ENCODE measurements around the gene ISCU. TPM values are rescaled to one million over a fixed set of nuclear protein-coding genes. Genes with fewer than 3 reads are reported as not detected.
"Not testable (repeated sequence)": the region's sequence is repeated elsewhere in the genome, so short reads cannot be mapped to it uniquely, and the experiment has no call there.

Gene ISCU
- polyA plus RNA-seq, 1 donor (not counting 4 experiments of a cell fraction or from before 2014, with no cell fraction given), result 106 TPM

- H3K4me3 ChIP-seq (ENCODE audit: control insufficient read depth in 2 of 3, extremely low read depth in 1 of 3, insufficient read depth in 2 of 3, low read depth in 1 of 3, low read length in 3 of 3), result no peak overlapping the region
- dilution Hi-C loops (cut with MboI; ENCODE audit: extremely low pct_ligation_motif_present, low sequenced_read_pairs), result no loop called here
- no peak overlapping the region for H3K9ac ChIP-seq (ENCODE audit: control insufficient read depth, extremely low read depth, insufficient read depth, low read length)
- H3K27ac ChIP-seq (ENCODE audit: control insufficient read depth, insufficient read depth, low read length), result no peak overlapping the region
- H3K27me3 ChIP-seq (ENCODE audit: control insufficient read depth, extremely low read depth, insufficient read depth, low read length), result no peaks in the 10 kb centered on the region
- H3K36me3 ChIP-seq (ENCODE audit: control insufficient read depth in 2 of 2, extremely low read depth in 1 of 2, insufficient read depth in 2 of 2, low read length in 2 of 2), result peaks cover 6 to 16% of the 10 kb centered on the region in 2 experiments
- H3K79me2 ChIP-seq (ENCODE audit: control insufficient read depth, insufficient read depth, low read length), result peaks cover 94% of the 10 kb centered on the region
- FAIRE-seq (no peak), DNase-seq (ENCODE audit: low read depth, low spot score) (no peak)
- no peak overlapping the region for H3K4me2 ChIP-seq (ENCODE audit: control insufficient read depth, extremely low read depth, insufficient read depth, low read depth, low read length)
- H2AFZ ChIP-seq (ENCODE audit: control insufficient read depth, low read length), result no peak overlapping the region
- H3K4me1 ChIP-seq (ENCODE audit: control insufficient read depth, extremely low read depth, insufficient read depth, low read length), result peaks cover 3% of the 10 kb centered on the region
- H3K9me1 ChIP-seq (ENCODE audit: control insufficient read depth, extremely low read depth, insufficient read depth, low read length), result peaks cover 4% of the 10 kb centered on the region
- H3K9me3 ChIP-seq (ENCODE audit: control insufficient read depth, low read depth, low read length), result no peaks in the 10 kb centered on the region
- no peak for TF ChIP-seq CTCF (optimal IDR thresholded peaks at IDR 0.05 in 1 of 3, IDR thresholded peaks at IDR 0.05 in 1 of 3, conservative IDR thresholded peaks at IDR 0.05 in 1 of 3; ENCODE audit: extremely low read depth in 1 of 3, insufficient read depth in 2 of 3, low read length in 3 of 3)
- no peak for TF ChIP-seq EZH2 (IDR thresholded peaks at IDR 0.05; ENCODE audit: low read length)
- H4K20me1 ChIP-seq (ENCODE audit: control insufficient read depth, extremely low read depth, insufficient read depth, low read length), result peaks cover 14% of the 10 kb centered on the region
Measured at GRCh38 chr12:108553799-108554198, 8.6 kb upstream of the ISCU start.

- H3K9me3 ChIP-seq (ENCODE audit: control insufficient read depth, low read depth, low read length); H3K4me2 ChIP-seq (ENCODE audit: control insufficient read depth, extremely low read depth, insufficient read depth, low read depth, low read length); H2AFZ ChIP-seq (ENCODE audit: control insufficient read depth, low read length); H3K9me1 ChIP-seq (ENCODE audit: control insufficient read depth, extremely low read depth, insufficient read depth, low read length); H3K27me3 ChIP-seq (ENCODE audit: control insufficient read depth, extremely low read depth, insufficient read depth, low read length); H3K9ac ChIP-seq (ENCODE audit: control insufficient read depth, extremely low read depth, insufficient read depth, low read length); H3K4me3 ChIP-seq (ENCODE audit: control insufficient read depth in 2 of 3, extremely low read depth in 1 of 3, insufficient read depth in 2 of 3, low read depth in 1 of 3, low read length in 3 of 3); DNase-seq (ENCODE audit: low read depth, low spot score); FAIRE-seq; H3K27ac ChIP-seq (ENCODE audit: control insufficient read depth, insufficient read depth, low read length); dilution Hi-C loops (cut with MboI; ENCODE audit: extremely low pct_ligation_motif_present, low sequenced_read_pairs): not testable (repeated sequence)
- Histone ChIP-seq H3K36me3 (ENCODE audit: control insufficient read depth in 2 of 2, extremely low read depth in 1 of 2, insufficient read depth in 2 of 2, low read length in 2 of 2) (peaks cover 5 to 11% of the 10 kb centered on the region in 2 experiments), H4K20me1 (ENCODE audit: control insufficient read depth, extremely low read depth, insufficient read depth, low read length) (peaks cover 14% of the 10 kb centered on the region), H3K4me1 (ENCODE audit: control insufficient read depth, extremely low read depth, insufficient read depth, low read length) (peaks cover 13% of the 10 kb centered on the region), H3K79me2 (ENCODE audit: control insufficient read depth, insufficient read depth, low read length) (peaks cover 95% of the 10 kb centered on the region)
Measured at GRCh38 chr12:108555383-108555782, 7.0 kb upstream of the ISCU start.

- H4K20me1 ChIP-seq (ENCODE audit: control insufficient read depth, extremely low read depth, insufficient read depth, low read length), result peaks cover 5% of the 10 kb centered on the region
- peaks cover 74% of the 10 kb centered on the region for H3K79me2 ChIP-seq (ENCODE audit: control insufficient read depth, insufficient read depth, low read length)
- no peak overlapping the region for H2AFZ ChIP-seq (ENCODE audit: control insufficient read depth, low read length)
- H3K4me3 ChIP-seq (ENCODE audit: control insufficient read depth in 2 of 3, extremely low read depth in 1 of 3, insufficient read depth in 2 of 3, low read depth in 1 of 3, low read length in 3 of 3), result no peak overlapping the region
- H3K9me3 ChIP-seq (ENCODE audit: control insufficient read depth, low read depth, low read length), result no peaks in the 10 kb centered on the region
- peaks cover 21% of the 10 kb centered on the region for H3K4me1 ChIP-seq (ENCODE audit: control insufficient read depth, extremely low read depth, insufficient read depth, low read length)
- H3K4me2 ChIP-seq (ENCODE audit: control insufficient read depth, extremely low read depth, insufficient read depth, low read depth, low read length), result peak overlapping the region; percentile 98
- FAIRE-seq, result no peak
- H3K27ac ChIP-seq (ENCODE audit: control insufficient read depth, insufficient read depth, low read length), result no peak overlapping the region
- dilution Hi-C loops (cut with MboI; ENCODE audit: extremely low pct_ligation_motif_present, low sequenced_read_pairs), result no loop called here
- no peak overlapping the region for H3K9ac ChIP-seq (ENCODE audit: control insufficient read depth, extremely low read depth, insufficient read depth, low read length)
- TF ChIP-seq CTCF (optimal IDR thresholded peaks at IDR 0.05 in 1 of 3, IDR thresholded peaks at IDR 0.05 in 1 of 3, conservative IDR thresholded peaks at IDR 0.05 in 1 of 3; ENCODE audit: extremely low read depth in 1 of 3, insufficient read depth in 2 of 3, low read length in 3 of 3) (no peak), EZH2 (IDR thresholded peaks at IDR 0.05; ENCODE audit: low read length) (no peak)
- H3K36me3 ChIP-seq (ENCODE audit: control insufficient read depth in 2 of 2, extremely low read depth in 1 of 2, insufficient read depth in 2 of 2, low read length in 2 of 2), result peaks cover 5 to 14% of the 10 kb centered on the region in 2 experiments
- H3K27me3 ChIP-seq (ENCODE audit: control insufficient read depth, extremely low read depth, insufficient read depth, low read length), result no peaks in the 10 kb centered on the region
- H3K9me1 ChIP-seq (ENCODE audit: control insufficient read depth, extremely low read depth, insufficient read depth, low read length), result no peaks in the 10 kb centered on the region
- DNase-seq (ENCODE audit: low read depth, low spot score), result no peak
Measured at GRCh38 chr12:108559007-108559655, 3.3 kb upstream of the ISCU start.

Data from keratinocyte (primary cell).